H9 (cell line): Measurements from ENCODE around the gene TRIM67. TPM values are rescaled to one million over a fixed set of nuclear protein-coding genes. Genes with fewer than 3 reads are reported as not detected.
A peak's percentile ranks its signal among the peaks of the same experiment; 100 is the strongest.

Experiments used
- DNase-seq: peaks from one replicate; pipeline ENCODE4 v3.0.0-alpha.2; 2017
- H2AFZ ChIP-seq: one replicate; pipeline ENCODE4 v1.6.1; 2013; ENCODE audit warnings: mild to moderate bottlenecking, low read length, control low read depth, moderate library complexity
- H2AK5ac ChIP-seq: 2 replicates; pipeline ENCODE4 v1.6.1; 2013; ENCODE audit warnings: low read length, control low read depth, mixed read lengths; ENCODE audit not compliant: insufficient read length
- H2BK120ac ChIP-seq: one replicate; pipeline ENCODE4 v1.6.1; 2013; ENCODE audit warnings: low read depth, mild to moderate bottlenecking, low read length, control low read depth, inconsistent platforms; ENCODE audit not compliant: poor library complexity, severe bottlenecking
- H2BK12ac ChIP-seq: 2 replicates; pipeline ENCODE4 v1.6.1; 2013; ENCODE audit warnings: low read length, control low read depth, mixed read lengths, low read depth; ENCODE audit not compliant: insufficient read length
- H2BK15ac ChIP-seq: 2 replicates; pipeline ENCODE4 v1.6.1; 2013; ENCODE audit warnings: low read depth, low read length, control low read depth
- H2BK20ac ChIP-seq: one replicate; pipeline ENCODE4 v1.6.1; 2013; ENCODE audit warnings: low read depth, mild to moderate bottlenecking, low read length, control low read depth, inconsistent platforms; ENCODE audit not compliant: poor library complexity, severe bottlenecking
- H2BK5ac ChIP-seq: 2 replicates; pipeline ENCODE4 v1.6.1; 2013; ENCODE audit warnings: low read length, control low read depth, mixed read lengths; ENCODE audit not compliant: insufficient read length
- H3K14ac ChIP-seq: 2 replicates; pipeline ENCODE4 v1.6.1; 2013; ENCODE audit warnings: low read length, control low read depth; ENCODE audit not compliant: insufficient read depth
- H3K18ac ChIP-seq: 2 replicates; pipeline ENCODE4 v1.6.1; 2013; ENCODE audit warnings: low read depth, mild to moderate bottlenecking, mixed read lengths, low read length, control low read depth; ENCODE audit not compliant: insufficient read length
- H3K23ac ChIP-seq: 2 replicates; pipeline ENCODE4 v1.6.1; 2013; ENCODE audit warnings: low read length, control low read depth, mixed read lengths, low read depth; ENCODE audit not compliant: insufficient read length
- H3K23me2 ChIP-seq: 2 replicates; pipeline ENCODE4 v1.6.1; 2013; ENCODE audit warnings: low read depth, mild to moderate bottlenecking, mixed read lengths, low read length, control low read depth; ENCODE audit not compliant: insufficient read length, poor library complexity, severe bottlenecking
- H3K27ac ChIP-seq: 2 replicates; pipeline ENCODE4 v1.5.1; 2013; ENCODE audit warnings: low read length, control low read depth, mixed read lengths, low read depth; ENCODE audit not compliant: insufficient read length
- H3K27me3 ChIP-seq: 2 replicates; pipeline ENCODE4 v1.6.1; 2013; ENCODE audit warnings: low read length, control low read depth, inconsistent platforms; ENCODE audit not compliant: insufficient read depth
- H3K4ac ChIP-seq: 2 replicates; pipeline ENCODE4 v1.6.1; 2013; ENCODE audit warnings: low read depth, mild to moderate bottlenecking, control low read depth, inconsistent platforms, low read length, moderate library complexity
- H3K4me1 ChIP-seq: 2 replicates; pipeline ENCODE4 v1.6.1; 2013; ENCODE audit warnings: low read length, control low read depth, inconsistent platforms; ENCODE audit not compliant: insufficient read depth
- H3K4me2 ChIP-seq: 2 replicates; pipeline ENCODE4 v1.6.1; 2013; ENCODE audit warnings: low read length, control low read depth, mixed read lengths; ENCODE audit not compliant: insufficient read length, insufficient read depth
- H3K56ac ChIP-seq: 2 replicates; pipeline ENCODE4 v1.6.1; 2013; ENCODE audit warnings: low read depth, mild to moderate bottlenecking, mixed read lengths, low read length, control low read depth; ENCODE audit not compliant: insufficient read length
- H3K79me1 ChIP-seq: 2 replicates; pipeline ENCODE4 v1.6.1; 2013; ENCODE audit warnings: low read depth, mild to moderate bottlenecking, moderate library complexity, low read length, control low read depth, inconsistent platforms; ENCODE audit not compliant: insufficient read depth, poor library complexity, severe bottlenecking
- H3K79me2 ChIP-seq: 2 replicates; pipeline ENCODE4 v1.6.1; 2013; ENCODE audit warnings: low read length, control low read depth, inconsistent platforms; ENCODE audit not compliant: insufficient read depth
- H3K9ac ChIP-seq: 2 replicates; pipeline ENCODE4 v1.6.1; 2013; ENCODE audit warnings: low read length, control low read depth, mixed read lengths; ENCODE audit not compliant: insufficient read length; ENCODE audit errors: extremely low read depth
- H3K9me3 ChIP-seq: one replicate; pipeline ENCODE4 v1.6.1; 2013; ENCODE audit warnings: low read depth, low read length, inconsistent platforms; ENCODE audit not compliant: control insufficient read depth
- H3T11ph ChIP-seq: one replicate; pipeline ENCODE4 v1.6.1; 2013; ENCODE audit warnings: mild to moderate bottlenecking, low read length, control low read depth, inconsistent platforms
- H4K20me1 ChIP-seq: one replicate; pipeline ENCODE4 v1.6.1; 2013; ENCODE audit not compliant: control insufficient read depth, insufficient read length, insufficient read depth
- H4K5ac ChIP-seq: 2 replicates; pipeline ENCODE4 v1.6.1; 2013; ENCODE audit warnings: low read depth, mild to moderate bottlenecking, mixed read lengths, low read length, control low read depth; ENCODE audit not compliant: insufficient read length
- H4K8ac ChIP-seq: replicated peaks from 2 replicates; pipeline ENCODE4 v1.6.1; 2013; ENCODE audit warnings: low read length, control low read depth, mixed read lengths, low read depth; ENCODE audit not compliant: insufficient read length
- H4K91ac ChIP-seq: 2 replicates; pipeline ENCODE4 v1.6.1; 2013; ENCODE audit warnings: low read depth, mild to moderate bottlenecking, moderate library complexity, mixed read lengths, low read length, control low read depth; ENCODE audit not compliant: insufficient read length
- H3K27ac Mint-ChIP-seq, 3 experiments: 2 replicates in 2 of 3; 3 replicates in 1 of 3; pipeline ENCODE4 v1.8.0; 2020 to 2021; ENCODE audit warnings: mixed read lengths in 3 of 3, mild to moderate bottlenecking in 1 of 3, moderate library complexity in 1 of 3
- H3K27me3 Mint-ChIP-seq: 2 replicates; pipeline ENCODE4 v1.8.0; 2021; ENCODE audit warnings: low read depth, mild to moderate bottlenecking, moderate library complexity, mixed read lengths
- H3K36me3 Mint-ChIP-seq, 3 experiments: 2 replicates in 2 of 3; 3 replicates in 1 of 3; pipeline ENCODE4 v1.8.0; 2020 to 2021; ENCODE audit warnings: low read depth in 3 of 3, mixed read lengths in 3 of 3; ENCODE audit not compliant: insufficient read depth in 1 of 3
- H3K4me1 Mint-ChIP-seq, 2 experiments: 2 replicates each; pipeline ENCODE4 v1.8.0; 2020; ENCODE audit warnings: mixed read lengths in 2 of 2
- H3K4me3 Mint-ChIP-seq, 2 experiments: 2 replicates in 1 of 2; 3 replicates in 1 of 2; pipeline ENCODE4 v1.8.0; 2020 to 2021; ENCODE audit warnings: mild to moderate bottlenecking in 2 of 2, mixed read lengths in 2 of 2, moderate library complexity in 1 of 2
- H3K9me3 Mint-ChIP-seq, 2 experiments: 2 replicates in 1 of 2; 3 replicates in 1 of 2; pipeline ENCODE4 v1.8.0; 2020; ENCODE audit warnings: mild to moderate bottlenecking in 2 of 2, mixed read lengths in 2 of 2, moderate library complexity in 1 of 2
- WGBS: extraction: QIAGEN DNeasy Blood & Tissue Kit; methylation state at CpG from one replicate; pipeline ENCODE4 v1.1.7; 2013; ENCODE audit warnings: missing lambda C conversion rate, low lambda C conversion rate, mixed read lengths; ENCODE audit not compliant: insufficient read length; ENCODE audit errors: extremely low coverage; 5-methylcytosine and 5-hydroxymethylcytosine counted together
- total RNA-seq: library from RNA; stranded (reverse); gene quantifications from 2 replicates; pipeline ENCODE4 v1.2.1, GENCODE V29; 2021
- TF ChIP-seq, protein P1 (sequence below): fragments of 200-600 bp; sonication (generic); conservative IDR thresholded peaks from 3 replicates; pipeline ENCODE4 v1.8.0; 2021; ENCODE audit warnings: antibody characterized with exemption, mild to moderate bottlenecking

TRIM67 gene
- total RNA-seq, 1 experiment from 2014 or later = not detected

- Mint-ChIP-seq H3K4me1 (peaks cover 0 to 6% of the 10 kb centered on the region in 2 experiments; a peak in 2 of 4 replicates), H3K4me3 (no peak overlapping the region), H3K9me3 (no peaks in the 10 kb centered on the region; a peak in 1 of 5 replicates), H3K27me3 (peaks cover 86% of the 10 kb centered on the region), H3K27ac (no peak overlapping the region), H3K36me3 (no peaks in the 10 kb centered on the region)
- H3K4ac ChIP-seq = no peak overlapping the region
- H2BK5ac ChIP-seq = no peak overlapping the region
- WGBS = no CpG with 5 or more reads among the region's 1 CpG
- no peak overlapping the region for H2BK15ac ChIP-seq
- H2BK120ac ChIP-seq = no peak overlapping the region
- no peaks in the 10 kb centered on the region for H3K4me1 ChIP-seq
- no peak overlapping the region for H3K27ac ChIP-seq
- no peak for DNase-seq
- no peak overlapping the region for H2BK20ac ChIP-seq
- no peak overlapping the region for H3T11ph ChIP-seq
- no peaks in the 10 kb centered on the region for H3K79me2 ChIP-seq
- peaks cover 7% of the 10 kb centered on the region; the same call in 1 of the 2 replicates for H3K27me3 ChIP-seq
- H3K23ac ChIP-seq = no peak overlapping the region
- H3K9ac ChIP-seq = no peak overlapping the region
- no peak overlapping the region for H3K4me2 ChIP-seq
- no peak overlapping the region for H2AK5ac ChIP-seq
- H3K14ac ChIP-seq = no peak overlapping the region
- H4K20me1 ChIP-seq = no peaks in the 10 kb centered on the region
- no peak overlapping the region for H3K56ac ChIP-seq
- H4K5ac ChIP-seq = no peak overlapping the region
- H2AFZ ChIP-seq = no peak overlapping the region
- no peak overlapping the region for H2BK12ac ChIP-seq
- H4K91ac ChIP-seq = no peak overlapping the region
- H3K79me1 ChIP-seq = no peaks in the 10 kb centered on the region
- H3K23me2 ChIP-seq = no peaks in the 10 kb centered on the region
- H4K8ac ChIP-seq = no peak overlapping the region
- no peak overlapping the region for H3K18ac ChIP-seq
- no peaks in the 10 kb centered on the region for H3K9me3 ChIP-seq
- TF ChIP-seq, protein P1, sequence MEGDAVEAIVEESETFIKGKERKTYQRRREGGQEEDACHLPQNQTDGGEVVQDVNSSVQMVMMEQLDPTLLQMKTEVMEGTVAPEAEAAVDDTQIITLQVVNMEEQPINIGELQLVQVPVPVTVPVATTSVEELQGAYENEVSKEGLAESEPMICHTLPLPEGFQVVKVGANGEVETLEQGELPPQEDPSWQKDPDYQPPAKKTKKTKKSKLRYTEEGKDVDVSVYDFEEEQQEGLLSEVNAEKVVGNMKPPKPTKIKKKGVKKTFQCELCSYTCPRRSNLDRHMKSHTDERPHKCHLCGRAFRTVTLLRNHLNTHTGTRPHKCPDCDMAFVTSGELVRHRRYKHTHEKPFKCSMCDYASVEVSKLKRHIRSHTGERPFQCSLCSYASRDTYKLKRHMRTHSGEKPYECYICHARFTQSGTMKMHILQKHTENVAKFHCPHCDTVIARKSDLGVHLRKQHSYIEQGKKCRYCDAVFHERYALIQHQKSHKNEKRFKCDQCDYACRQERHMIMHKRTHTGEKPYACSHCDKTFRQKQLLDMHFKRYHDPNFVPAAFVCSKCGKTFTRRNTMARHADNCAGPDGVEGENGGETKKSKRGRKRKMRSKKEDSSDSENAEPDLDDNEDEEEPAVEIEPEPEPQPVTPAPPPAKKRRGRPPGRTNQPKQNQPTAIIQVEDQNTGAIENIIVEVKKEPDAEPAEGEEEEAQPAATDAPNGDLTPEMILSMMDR = peak; percentile 62
Measured at GRCh38 chr1:231170875-231171274, 9.0 kb downstream of the TRIM67 start.
